Adrenal gland (tissue), 12 donors: ENCODE results near the gene STK24. TPM values are rescaled to one million over a fixed set of nuclear protein-coding genes. Genes with fewer than 3 reads are reported as not detected.
"Not testable (repeated sequence)": the region's sequence is repeated elsewhere in the genome, so short reads cannot be mapped to it uniquely, and the experiment has no call there.

Experiments
- DNase-seq, 7 donors: peaks; one replicate each; pipeline ENCODE4 v3.0.0-alpha.2; 2019 to 2020
- H3K27ac ChIP-seq, 5 donors: fragments of 200-600 bp; sonication (generic) in 4 of 5; 1 replicate in 3 of 5; 2 replicates in 2 of 5; pipeline versions ENCODE4 v1.5.1 to v1.8.0; 2016 to 2020; ENCODE audit warnings: mild to moderate bottlenecking in 1 of 5
- H3K27me3 ChIP-seq: fragments of 200-600 bp; 2 replicates; pipeline ENCODE4 v1.8.0; 2021
- H3K36me3 ChIP-seq, 2 donors: fragments of 200-600 bp; replicated peaks in 1 of 2; 1 replicate in 1 of 2; 2 replicates in 1 of 2; pipeline versions ENCODE4 v1.5.1 to v1.8.0; 2018 to 2022
- H3K4me1 ChIP-seq, 2 donors: fragments of 200-600 bp; replicated peaks in 1 of 2; 1 replicate in 1 of 2; 2 replicates in 1 of 2; pipeline versions ENCODE4 v1.5.1 to v1.8.0; 2018 to 2021
- H3K4me3 ChIP-seq, 4 donors: fragments of 200-600 bp; sonication (generic) in 3 of 4; one replicate each; pipeline ENCODE4 v1.5.1; 2016 to 2018
- H3K9me3 ChIP-seq, 3 donors: fragments of 200-600 bp; sonication (generic) in 1 of 3; replicated peaks in 1 of 3; 1 replicate in 2 of 3; 2 replicates in 1 of 3; pipeline versions ENCODE4 v1.5.1 to v1.8.0; 2016 to 2021
- POLR2A ChIP-seq, 2 donors: fragments of 450-650 bp; IDR thresholded peaks; one replicate each; pipeline ENCODE4 v1.6.1; 2017; ENCODE audit warnings: antibody characterized with exemption in 2 of 2, mild to moderate bottlenecking in 2 of 2, moderate library complexity in 1 of 2
- WGBS, 4 donors: extraction: QIAGEN DNeasy Blood & Tissue Kit in 2 of 4; methylation state at CpG; one replicate each; pipeline versions ENCODE4 v1.1.5 to v1.1.7; 2013 to 2017; 5-methylcytosine and 5-hydroxymethylcytosine counted together
- intact Hi-C, 2 donors: fragments of 100-400 bp; cut with DNase I; formaldehyde crosslinking; loops; one replicate each; pipeline versions ENCODE4 v1.14.1 to v1.15.0; 2022 to 2023
- polyA plus RNA-seq, 3 donors: library from polyadenylated mRNA; stranded (reverse); fragments of 200-250 nt in 2 of 3; fragments of 350-450 nt in 1 of 3; fragmentation: Illumina TruSeq in 1 of 3; extraction: RNeasy Lipid Tissue Mini Kit (QIAGEN cat#74804) in 1 of 3; gene quantifications; one replicate each; pipeline ENCODE4 v1.2.3, GENCODE V29; 2013 to 2014
- total RNA-seq, 9 donors: library from RNA; depleted of rRNA in 4 of 9; stranded (reverse); fragments of >200 nt in 4 of 9; fragments of 120-200 nt in 1 of 9; fragmentation: NEBNext Ultra II Directional in 1 of 9; extraction: Animal tissue kit (Norgen Biotek cat#: 25700) in 1 of 9; gene quantifications; one replicate each; pipeline versions ENCODE4 v1.1.0 to v1.2.4, GENCODE V29; 2013 to 2023
- TF ChIP-seq, protein P1 (sequence below), 6 experiments: fragments of 450-650 bp in 4 of 6; fragments of 200-600 bp in 2 of 6; sonication (generic) in 1 of 6; IDR thresholded peaks; 1 replicate in 5 of 6; 2 replicates in 1 of 6; pipeline versions ENCODE4 v1.5.1 to v1.8.0; 2016 to 2021; ENCODE audit warnings: antibody characterized with exemption in 6 of 6, mild to moderate bottlenecking in 2 of 6, moderate library complexity in 1 of 6
- donor health status: healthy with polysubstance abuse.
- donor health status: Bipolar disorder and iron deficiency.
- donor health status: DM: yes; HTN: yes; CAD: no.
- donor health status: DM: no; HTN: no; CAD: no.
- donor health status: DM: no; HTN: no; CAD: no.
- donor health status: DM: yes; HTN: yes; CAD: no.

STK24 gene
- total and polyA plus RNA-seq, 12 donors, result 17.7 to 72.2 (median 56.0) TPM

DNA sequence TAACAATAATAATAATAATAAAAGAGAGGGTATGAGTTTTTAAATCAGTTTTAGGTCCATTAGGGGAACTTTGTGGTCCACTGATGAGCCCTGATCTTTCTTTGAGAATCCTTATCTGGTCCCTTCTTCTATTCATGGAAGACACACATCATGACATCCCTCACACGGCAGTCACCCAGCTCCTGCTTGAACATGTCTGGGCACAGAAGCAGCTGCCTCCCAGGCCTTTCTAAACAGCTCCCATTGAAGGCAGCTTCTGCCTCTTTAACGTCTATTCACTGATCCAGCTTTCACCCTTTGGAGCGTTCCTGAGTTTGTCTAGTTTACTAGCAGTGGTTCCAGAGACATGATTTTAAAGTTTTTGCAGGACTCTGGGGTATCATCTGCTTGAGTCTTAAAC is 42.6 kb upstream of the STK24 start:
- 91 to 94% (median 92%) methylated on average over 3 of the region's 3 CpGs for WGBS, 4 donors

DNA sequence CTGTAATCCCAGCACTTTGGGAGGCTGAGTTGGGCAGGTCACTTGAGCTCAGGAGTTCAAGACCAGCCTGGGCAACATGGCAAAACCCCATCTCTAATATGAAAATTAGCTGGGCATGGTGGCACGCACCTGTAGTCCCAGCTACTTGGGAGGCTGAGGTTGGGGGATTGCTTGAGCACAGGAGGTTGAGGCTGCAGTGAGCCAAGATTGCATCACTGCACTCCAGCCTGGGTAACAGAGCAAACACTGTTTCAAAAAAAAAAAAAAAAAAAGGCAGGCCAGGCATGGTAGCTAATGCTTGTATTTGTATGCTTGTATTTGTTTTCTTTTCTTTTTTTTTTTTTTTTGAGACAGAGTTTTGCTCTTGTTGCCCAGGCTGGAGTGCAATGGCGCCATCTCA is 38.7 kb upstream of the STK24 start:
- H3K9me3 ChIP-seq, intact Hi-C loops, H3K27ac ChIP-seq, H3K4me1 ChIP-seq, H3K4me3 ChIP-seq, H3K27me3 ChIP-seq, DNase-seq, H3K36me3 ChIP-seq: not testable (repeated sequence)
- WGBS, 4 donors, result 93 to 100% (median 96%) methylated on average over 2 of the region's 2 CpGs

More for the DNA sequence above, 42.6 kb upstream of the STK24 start:
- no peak overlapping the region for H3K27ac ChIP-seq
- intact Hi-C loops, result no loop called here
- H3K4me1 ChIP-seq, result no peaks in the 10 kb centered on the region
- no peak overlapping the region for H3K4me3 ChIP-seq
- no peak for DNase-seq
- no peaks in the 10 kb centered on the region for H3K27me3 ChIP-seq
- no peaks in the 10 kb centered on the region for H3K36me3 ChIP-seq
- no peaks in the 10 kb centered on the region for H3K9me3 ChIP-seq
- TF ChIP-seq POLR2A (IDR thresholded peaks at IDR 0.05), result no peak
- TF ChIP-seq, protein P1, sequence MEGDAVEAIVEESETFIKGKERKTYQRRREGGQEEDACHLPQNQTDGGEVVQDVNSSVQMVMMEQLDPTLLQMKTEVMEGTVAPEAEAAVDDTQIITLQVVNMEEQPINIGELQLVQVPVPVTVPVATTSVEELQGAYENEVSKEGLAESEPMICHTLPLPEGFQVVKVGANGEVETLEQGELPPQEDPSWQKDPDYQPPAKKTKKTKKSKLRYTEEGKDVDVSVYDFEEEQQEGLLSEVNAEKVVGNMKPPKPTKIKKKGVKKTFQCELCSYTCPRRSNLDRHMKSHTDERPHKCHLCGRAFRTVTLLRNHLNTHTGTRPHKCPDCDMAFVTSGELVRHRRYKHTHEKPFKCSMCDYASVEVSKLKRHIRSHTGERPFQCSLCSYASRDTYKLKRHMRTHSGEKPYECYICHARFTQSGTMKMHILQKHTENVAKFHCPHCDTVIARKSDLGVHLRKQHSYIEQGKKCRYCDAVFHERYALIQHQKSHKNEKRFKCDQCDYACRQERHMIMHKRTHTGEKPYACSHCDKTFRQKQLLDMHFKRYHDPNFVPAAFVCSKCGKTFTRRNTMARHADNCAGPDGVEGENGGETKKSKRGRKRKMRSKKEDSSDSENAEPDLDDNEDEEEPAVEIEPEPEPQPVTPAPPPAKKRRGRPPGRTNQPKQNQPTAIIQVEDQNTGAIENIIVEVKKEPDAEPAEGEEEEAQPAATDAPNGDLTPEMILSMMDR (IDR thresholded peaks at IDR 0.05), result no peak

DNA sequence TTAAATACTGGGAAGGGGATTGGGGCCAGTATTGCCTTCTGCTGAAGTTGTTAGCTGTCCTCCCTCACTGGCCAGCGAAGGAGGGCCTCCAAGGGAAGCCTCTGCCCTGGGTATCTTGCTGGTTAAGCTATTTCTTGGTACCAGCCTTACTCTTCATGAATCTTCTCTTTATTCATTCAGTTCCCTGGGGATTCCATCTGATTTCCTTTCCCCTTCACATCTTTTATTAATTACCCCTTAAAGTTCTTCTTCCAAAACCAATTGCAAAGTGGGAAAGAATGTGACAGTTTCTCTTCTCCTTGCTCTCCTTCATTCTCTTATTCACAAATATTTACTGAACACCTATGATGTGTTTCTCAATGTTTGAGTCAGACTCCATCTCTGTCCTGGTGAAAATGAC is 36.7 kb upstream of the STK24 start:
- intact Hi-C loops, result no loop called here
- Histone ChIP-seq H3K4me3 (no peak overlapping the region), H3K27ac (no peak overlapping the region), H3K9me3 (no peaks in the 10 kb centered on the region), H3K4me1 (no peaks in the 10 kb centered on the region), H3K36me3 (no peaks in the 10 kb centered on the region), H3K27me3 (no peaks in the 10 kb centered on the region)
- DNase-seq, result no peak
- WGBS, 4 donors, result 85 to 97% (median 87%) methylated on average over 1 of the region's 1 CpG
- TF ChIP-seq POLR2A (IDR thresholded peaks at IDR 0.05), result no peak
- TF ChIP-seq, protein P1 (IDR thresholded peaks at IDR 0.05), result no peak

DNA sequence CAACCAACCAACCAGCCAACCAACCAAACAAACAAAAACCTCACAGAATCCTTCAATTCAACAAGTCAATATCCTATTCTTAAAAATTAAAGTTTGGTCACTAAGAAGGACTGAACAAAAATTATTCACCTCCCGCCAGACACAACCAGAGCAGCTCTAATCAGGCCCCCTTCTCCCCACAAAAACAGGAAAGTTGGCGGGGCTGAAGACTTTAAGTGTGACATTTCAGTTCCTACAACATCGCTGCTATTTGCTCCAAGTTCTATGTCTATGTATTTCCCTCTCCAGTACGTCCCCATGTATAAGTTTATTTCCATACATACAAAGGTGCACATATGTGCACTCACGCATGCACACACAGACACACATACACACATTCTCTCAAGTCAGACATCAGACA is 32.8 kb upstream of the STK24 start:
- intact Hi-C loops, result no loop called here
- no peak for TF ChIP-seq POLR2A (IDR thresholded peaks at IDR 0.05)
- TF ChIP-seq, protein P1 (IDR thresholded peaks at IDR 0.05), result no peak
- Histone ChIP-seq H3K27me3 (no peaks in the 10 kb centered on the region), H3K27ac (no peak overlapping the region), H3K9me3 (no peaks in the 10 kb centered on the region), H3K36me3 (no peaks in the 10 kb centered on the region), H3K4me1 (no peaks in the 10 kb centered on the region), H3K4me3 (no peak overlapping the region)
- WGBS, 4 donors, result 81 to 90% (median 85%) methylated on average over 5 of the region's 5 CpGs
- no peak for DNase-seq

DNA sequence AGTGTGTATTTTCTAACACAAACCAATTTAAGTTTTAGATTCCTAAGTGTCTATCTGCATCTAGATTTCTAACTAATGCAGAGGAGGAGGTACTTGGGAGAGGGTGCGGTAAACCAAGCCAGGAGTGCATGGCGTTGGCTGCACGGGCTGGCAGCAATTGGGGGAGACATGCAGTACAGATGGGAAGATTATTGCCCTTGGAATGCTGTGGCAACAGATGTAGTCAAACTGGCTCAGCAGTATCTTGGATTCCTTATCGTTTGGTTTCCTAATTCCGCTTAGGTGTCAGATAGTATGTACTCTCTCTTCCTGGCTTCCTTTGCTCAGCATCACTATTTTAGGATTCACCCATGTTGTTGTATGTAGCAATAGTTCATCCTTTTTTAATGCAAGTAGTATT is 29.4 kb upstream of the STK24 start:
- Histone ChIP-seq H3K4me3 (no peak overlapping the region), H3K36me3 (no peaks in the 10 kb centered on the region), H3K27me3 (no peaks in the 10 kb centered on the region), H3K4me1 (no peaks in the 10 kb centered on the region), H3K9me3 (no peaks in the 10 kb centered on the region), H3K27ac (no peak overlapping the region)
- WGBS, 4 donors, result 45 to 56% (median 51%) methylated on average over 5 of the region's 5 CpGs
- DNase-seq, result no peak
- intact Hi-C loops, result no loop called here
- TF ChIP-seq POLR2A (IDR thresholded peaks at IDR 0.05), result no peak
- TF ChIP-seq, protein P1 (IDR thresholded peaks at IDR 0.05), result no peak
